ENCODE data around the gene MFSD12.

Gene MFSD12

GRCh38 chr19:3499738-3500428 lies 57.5 kb downstream of the MFSD12 start:
- no peak for DNase-seq (ENCODE audit: low spot score)
- no peak for TF ChIP-seq CTCF (IDR thresholded peaks at IDR 0.05; ENCODE audit: extremely low read depth, missing control alignments)

- no peak for DNase-seq (ENCODE audit: low spot score)
- no peak for TF ChIP-seq CTCF (IDR thresholded peaks at IDR 0.05; ENCODE audit: extremely low read depth, missing control alignments)
These were observed 59.4 kb downstream of the MFSD12 start for GRCh38 chr19:3497757-3498520.

GRCh38 chr19:3496392-3497273 lies 60.8 kb downstream of the MFSD12 start:
- DNase-seq (ENCODE audit: low spot score): no peak
- no peak for TF ChIP-seq CTCF (IDR thresholded peaks at IDR 0.05; ENCODE audit: extremely low read depth, missing control alignments)

- no peak for DNase-seq (ENCODE audit: low spot score)
- TF ChIP-seq CTCF (IDR thresholded peaks at IDR 0.05; ENCODE audit: extremely low read depth, missing control alignments): no peak
These were observed 62.8 kb downstream of the MFSD12 start for GRCh38 chr19:3494559-3494958.

Data from GM20000 (cell line).